ENCODE data around the gene TECTB. TPM values are rescaled to one million over a fixed set of nuclear protein-coding genes. Genes with fewer than 3 reads are reported as not detected.

TECTB gene
- total and polyA plus RNA-seq, 12 donors: not detected

GRCh38 chr10:112290054-112290373 is 6.8 kb downstream of the TECTB start:
- H3K27me3 ChIP-seq: no peaks in the 10 kb centered on the region
- H3K4me1 ChIP-seq: peaks cover 0 to 16% (median 6%) of the 10 kb centered on the region in 9 donors

GRCh38 chr10:112294169-112294568 is 11.0 kb downstream of the TECTB start:
- 95 to 96% methylated on average over 5 of the region's 5 CpGs for WGBS, 2 donors
- Histone ChIP-seq H3K27me3 (no peaks in the 10 kb centered on the region), H3K36me3 (no peaks in the 10 kb centered on the region), H3K9me3 (no peaks in the 10 kb centered on the region), H3K4me3 (no peak overlapping the region), H3K4me1 (peaks cover 0 to 27% (median 18%) of the 10 kb centered on the region in 9 donors), H3K27ac (no peak overlapping the region)
- no peak for TF ChIP-seq CTCF (IDR thresholded peaks at IDR 0.05)
- DNase-seq (no peak), ATAC-seq (no peak)
- intact Hi-C loops (cut with DNase I): no loop called here

More at GRCh38 chr10:112290054-112290373, 6.8 kb downstream of the TECTB start:
- Histone ChIP-seq H3K27ac (no peak overlapping the region), H3K4me3 (no peak overlapping the region), H3K9me3 (no peaks in the 10 kb centered on the region), H3K36me3 (no peaks in the 10 kb centered on the region)
- intact Hi-C loops (cut with DNase I): no loop called here
- ATAC-seq (no peak), DNase-seq (no peak)
- no peak for TF ChIP-seq CTCF (IDR thresholded peaks at IDR 0.05)
- WGBS, 2 donors: 93 to 97% methylated on average over 2 of the region's 2 CpGs

GRCh38 chr10:112295853-112296830 is 12.9 kb downstream of the TECTB start:
- Histone ChIP-seq H3K4me1 (peaks cover 0 to 27% (median 18%) of the 10 kb centered on the region in 9 donors), H3K27ac (peak overlapping the region in 7 of 10 donors; percentile 16 to 77 (median 39)), H3K9me3 (no peaks in the 10 kb centered on the region), H3K27me3 (no peaks in the 10 kb centered on the region), H3K4me3 (no peak overlapping the region), H3K36me3 (no peaks in the 10 kb centered on the region)
- TF ChIP-seq CTCF (IDR thresholded peaks at IDR 0.05): peak in 1 of 9 donors; percentile 9
- WGBS, 2 donors: 45 to 52% methylated on average over 8 of the region's 8 CpGs
- intact Hi-C loops (cut with DNase I): loop anchor here in 2 of 10 donors (2.0 to 5.0 kb wide), 2 partner anchors 113 to 114 kb away; partner anchors contain the start of gene GPAM (in 2 of the 2)
- DNase-seq (peak; percentile 54 to 69), ATAC-seq (peak; percentile 83 to 96 (median 93))

- peak in 1 of 8 donors; percentile 37 for ATAC-seq
Observed at GRCh38 chr10:112296908-112297331, 13.7 kb downstream of the TECTB start.

More at GRCh38 chr10:112296908-112297331, 13.7 kb downstream of the TECTB start:
- Histone ChIP-seq H3K9me3 (no peaks in the 10 kb centered on the region), H3K27me3 (no peaks in the 10 kb centered on the region), H3K4me1 (peaks cover 0 to 27% (median 18%) of the 10 kb centered on the region in 9 donors), H3K4me3 (no peak overlapping the region), H3K27ac (peak overlapping the region in 6 of 10 donors; percentile 16 to 77 (median 46)), H3K36me3 (no peaks in the 10 kb centered on the region)
- TF ChIP-seq CTCF (IDR thresholded peaks at IDR 0.05): no peak
- no peak for DNase-seq
- intact Hi-C loops (cut with DNase I): loop anchor here in 2 of 10 donors (2.0 to 5.0 kb wide), 2 partner anchors 114 to 115 kb away; partner anchors contain the start of gene GPAM (in 2 of the 2)
- WGBS, 2 donors: 68% methylated on average over 9 of the region's 9 CpGs
